Measurements from ENCODE around the gene CCL24.

DNA sequence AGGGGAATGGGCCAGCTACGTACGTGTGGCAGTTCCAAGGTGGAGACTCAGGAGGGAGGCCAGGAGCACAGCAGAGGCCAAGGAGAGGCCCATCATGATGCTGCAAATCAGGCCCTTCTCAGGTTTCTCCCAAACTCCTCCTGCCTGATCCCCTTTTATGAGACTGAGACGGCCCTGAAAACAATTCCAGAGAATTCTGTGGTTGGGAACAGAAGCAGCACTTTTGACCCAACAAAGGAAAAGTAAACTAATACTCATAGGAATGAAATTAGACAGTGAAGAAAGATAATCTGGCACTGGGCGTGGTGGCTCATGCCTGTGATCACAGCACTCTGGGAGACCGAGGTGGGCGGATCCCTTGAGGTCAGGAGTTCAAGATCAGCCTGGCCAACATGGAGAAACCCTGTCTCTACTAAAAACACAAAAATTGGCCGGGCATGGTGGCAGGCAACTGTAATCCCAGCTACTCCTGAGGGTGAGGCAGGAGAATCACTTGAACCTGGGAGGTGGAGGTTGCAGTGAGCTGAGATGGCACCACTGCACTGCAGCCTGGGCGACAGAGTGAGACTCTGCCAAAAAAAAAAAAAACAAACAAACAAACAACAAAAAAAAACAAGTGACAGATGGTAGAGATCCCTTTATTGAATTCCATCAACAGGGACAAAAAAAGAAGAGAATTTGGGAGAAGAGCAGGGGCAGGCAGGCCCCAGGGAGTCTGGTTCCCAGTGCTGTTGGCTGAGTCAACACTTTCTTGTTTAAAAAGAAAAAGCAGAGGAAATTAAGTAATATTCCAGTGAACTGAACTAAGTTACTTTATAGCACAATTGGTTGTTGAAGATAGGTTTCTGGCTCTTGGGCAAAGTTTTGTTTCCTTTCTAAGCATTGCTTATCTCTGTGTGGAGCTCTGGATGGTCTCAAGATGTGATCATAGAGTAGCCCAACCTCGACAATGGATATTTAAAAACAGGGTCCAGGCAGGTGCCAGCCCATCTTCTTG, 41.2 kb downstream of the CCL24 start, which contains the start of gene CCL26:
- TF ChIP-seq POLR2A (IDR thresholded peaks at IDR 0.05; ENCODE audit: extremely low read depth, insufficient read length) = no peak
- TF ChIP-seq, protein P1, sequence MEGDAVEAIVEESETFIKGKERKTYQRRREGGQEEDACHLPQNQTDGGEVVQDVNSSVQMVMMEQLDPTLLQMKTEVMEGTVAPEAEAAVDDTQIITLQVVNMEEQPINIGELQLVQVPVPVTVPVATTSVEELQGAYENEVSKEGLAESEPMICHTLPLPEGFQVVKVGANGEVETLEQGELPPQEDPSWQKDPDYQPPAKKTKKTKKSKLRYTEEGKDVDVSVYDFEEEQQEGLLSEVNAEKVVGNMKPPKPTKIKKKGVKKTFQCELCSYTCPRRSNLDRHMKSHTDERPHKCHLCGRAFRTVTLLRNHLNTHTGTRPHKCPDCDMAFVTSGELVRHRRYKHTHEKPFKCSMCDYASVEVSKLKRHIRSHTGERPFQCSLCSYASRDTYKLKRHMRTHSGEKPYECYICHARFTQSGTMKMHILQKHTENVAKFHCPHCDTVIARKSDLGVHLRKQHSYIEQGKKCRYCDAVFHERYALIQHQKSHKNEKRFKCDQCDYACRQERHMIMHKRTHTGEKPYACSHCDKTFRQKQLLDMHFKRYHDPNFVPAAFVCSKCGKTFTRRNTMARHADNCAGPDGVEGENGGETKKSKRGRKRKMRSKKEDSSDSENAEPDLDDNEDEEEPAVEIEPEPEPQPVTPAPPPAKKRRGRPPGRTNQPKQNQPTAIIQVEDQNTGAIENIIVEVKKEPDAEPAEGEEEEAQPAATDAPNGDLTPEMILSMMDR (IDR thresholded peaks at IDR 0.05; ENCODE audit: low read depth, low read length) = no peak

Data from NB4 (cell line).